Tibial nerve (tissue), 3 donors: ENCODE results near the gene RSBN1.

Experiments
- CTCF ChIP-seq, 5 experiments: fragments of 200-600 bp in 3 of 5; fragments of 450-650 bp in 2 of 5; sonication (generic) in 3 of 5; IDR thresholded peaks; one replicate each; pipeline ENCODE4 v1.5.1; 2016 to 2019; ENCODE audit warnings: antibody characterized with exemption in 5 of 5, mild to moderate bottlenecking in 3 of 5, moderate library complexity in 2 of 5
- POLR2A ChIP-seq, 2 donors: fragments of 450-650 bp; IDR thresholded peaks; one replicate each; pipeline ENCODE4 v1.6.1; 2017; ENCODE audit warnings: antibody characterized with exemption in 2 of 2, mild to moderate bottlenecking in 2 of 2, moderate library complexity in 2 of 2

GRCh38 chr1:113788802-113789201 lies 23.5 kb downstream of the RSBN1 start:
- TF ChIP-seq POLR2A (IDR thresholded peaks at IDR 0.05) = no peak
- TF ChIP-seq CTCF (IDR thresholded peaks at IDR 0.05) = no peak
